K562 (cell line): ENCODE measurements around the gene USP5.

ENCODE experiments used
- HDAC6 ChIP-seq: IDR thresholded peaks from 2 replicates; pipeline ENCODE4 v1.6.1; 2012; ENCODE audit warnings: low read depth, mild to moderate bottlenecking, control low read depth, inconsistent platforms, low read length, moderate library complexity
- POLR2A ChIP-seq: fragments of 450-650 bp; conservative IDR thresholded peaks from 2 replicates; pipeline ENCODE4 v1.6.1; 2016
- ZBTB1 ChIP-seq: sonication (generic); formaldehyde crosslinking; IDR thresholded peaks from 2 replicates; pipeline ENCODE4 v1.8.1; 2023; ENCODE audit warnings: missing genetic modification reagents, low read depth, mild to moderate bottlenecking, borderline replicate concordance
- TF ChIP-seq, protein P1 (sequence below), 3 experiments: IDR thresholded peaks in 2 of 3; conservative IDR thresholded peaks in 1 of 3; 2 replicates each; pipeline ENCODE4 v1.5.1; 2011 to 2012; ENCODE audit warnings: low read length in 3 of 3, mild to moderate bottlenecking in 3 of 3, control low read depth in 2 of 3, improper control_type of control experiment in 1 of 3, inconsistent platforms in 1 of 3, low read depth in 1 of 3, mixed read lengths in 1 of 3, moderate library complexity in 1 of 3; ENCODE audit not compliant: insufficient read depth in 2 of 3
- TF ChIP-seq, protein P2 (sequence below): fragments of 250-450 bp; sonication (Bioruptor Pico); IDR thresholded peaks from 2 replicates; pipeline ENCODE4 v1.8.0; 2022; ENCODE audit warnings: inconsistent platforms, mild to moderate bottlenecking, moderate library complexity, borderline replicate concordance

DNA sequence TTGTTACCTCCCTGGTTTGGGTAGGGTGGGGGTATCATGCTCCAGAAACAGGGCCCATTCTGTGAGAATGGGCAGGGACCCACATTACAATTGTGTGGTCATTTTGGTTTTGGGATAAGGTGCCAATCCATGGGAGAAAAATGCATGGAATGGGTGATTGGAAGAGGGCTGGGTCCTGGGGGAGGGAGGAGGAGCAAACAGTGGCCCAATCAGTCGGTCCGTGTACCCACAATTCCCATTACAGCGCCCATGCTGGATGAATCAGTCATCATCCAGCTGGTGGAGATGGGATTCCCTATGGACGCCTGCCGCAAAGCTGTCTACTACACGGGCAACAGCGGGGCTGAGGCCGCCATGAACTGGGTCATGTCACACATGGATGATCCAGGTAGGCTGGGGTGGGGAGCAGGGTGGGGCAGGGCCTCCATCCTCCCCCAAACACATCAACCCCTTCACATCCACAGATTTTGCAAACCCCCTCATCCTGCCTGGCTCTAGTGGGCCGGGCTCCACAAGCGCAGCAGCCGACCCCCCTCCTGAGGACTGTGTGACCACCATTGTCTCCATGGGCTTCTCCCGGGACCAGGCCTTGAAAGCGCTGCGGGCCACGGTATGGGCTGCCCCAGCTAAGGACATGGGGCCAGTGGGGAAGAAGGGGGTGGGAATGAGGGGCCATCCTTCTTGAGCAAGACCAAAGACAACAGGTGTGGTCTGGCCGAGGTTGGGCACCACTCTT is 11.8 kb downstream of the USP5 start:
- TF ChIP-seq, protein P1, sequence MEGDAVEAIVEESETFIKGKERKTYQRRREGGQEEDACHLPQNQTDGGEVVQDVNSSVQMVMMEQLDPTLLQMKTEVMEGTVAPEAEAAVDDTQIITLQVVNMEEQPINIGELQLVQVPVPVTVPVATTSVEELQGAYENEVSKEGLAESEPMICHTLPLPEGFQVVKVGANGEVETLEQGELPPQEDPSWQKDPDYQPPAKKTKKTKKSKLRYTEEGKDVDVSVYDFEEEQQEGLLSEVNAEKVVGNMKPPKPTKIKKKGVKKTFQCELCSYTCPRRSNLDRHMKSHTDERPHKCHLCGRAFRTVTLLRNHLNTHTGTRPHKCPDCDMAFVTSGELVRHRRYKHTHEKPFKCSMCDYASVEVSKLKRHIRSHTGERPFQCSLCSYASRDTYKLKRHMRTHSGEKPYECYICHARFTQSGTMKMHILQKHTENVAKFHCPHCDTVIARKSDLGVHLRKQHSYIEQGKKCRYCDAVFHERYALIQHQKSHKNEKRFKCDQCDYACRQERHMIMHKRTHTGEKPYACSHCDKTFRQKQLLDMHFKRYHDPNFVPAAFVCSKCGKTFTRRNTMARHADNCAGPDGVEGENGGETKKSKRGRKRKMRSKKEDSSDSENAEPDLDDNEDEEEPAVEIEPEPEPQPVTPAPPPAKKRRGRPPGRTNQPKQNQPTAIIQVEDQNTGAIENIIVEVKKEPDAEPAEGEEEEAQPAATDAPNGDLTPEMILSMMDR (IDR thresholded peaks at IDR 0.05 in 2 of 3, conservative IDR thresholded peaks at IDR 0.05 in 1 of 3; ENCODE audit: insufficient read depth in 2 of 3, low read depth in 1 of 3, low read length in 3 of 3): no peak
- no peak for TF ChIP-seq HDAC6
- TF ChIP-seq POLR2A: no peak
- TF ChIP-seq, protein P2, sequence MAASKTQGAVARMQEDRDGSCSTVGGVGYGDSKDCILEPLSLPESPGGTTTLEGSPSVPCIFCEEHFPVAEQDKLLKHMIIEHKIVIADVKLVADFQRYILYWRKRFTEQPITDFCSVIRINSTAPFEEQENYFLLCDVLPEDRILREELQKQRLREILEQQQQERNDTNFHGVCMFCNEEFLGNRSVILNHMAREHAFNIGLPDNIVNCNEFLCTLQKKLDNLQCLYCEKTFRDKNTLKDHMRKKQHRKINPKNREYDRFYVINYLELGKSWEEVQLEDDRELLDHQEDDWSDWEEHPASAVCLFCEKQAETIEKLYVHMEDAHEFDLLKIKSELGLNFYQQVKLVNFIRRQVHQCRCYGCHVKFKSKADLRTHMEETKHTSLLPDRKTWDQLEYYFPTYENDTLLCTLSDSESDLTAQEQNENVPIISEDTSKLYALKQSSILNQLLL (CRISPR knock-in tag): no peak
- no peak for TF ChIP-seq ZBTB1 (CRISPR knock-in tag)
